PFSK-1 (cell line): ENCODE results near the gene FNTB.

Experiments used
- FOXP2 ChIP-seq: optimal IDR thresholded peaks from 2 replicates; pipeline ENCODE3; 2011; ENCODE audit warnings: borderline replicate concordance, control low read depth, inconsistent platforms; ENCODE audit not compliant: insufficient read depth; ENCODE audit errors: extremely low read length, extremely low read depth
- POLR2AphosphoS5 ChIP-seq: IDR thresholded peaks from 2 replicates; pipeline ENCODE4 v1.6.1; 2012; ENCODE audit warnings: low read depth, mild to moderate bottlenecking, control low read depth, low read length, moderate library complexity
- REST ChIP-seq, 2 experiments: IDR thresholded peaks; 2 replicates each; pipeline versions ENCODE4 v1.6.1 to v1.8.0; 2011 to 2012; ENCODE audit warnings: low read depth in 2 of 2, low read length in 2 of 2, control low read depth in 1 of 2, inconsistent platforms in 1 of 2, mild to moderate bottlenecking in 1 of 2, moderate library complexity in 1 of 2; ENCODE audit not compliant: insufficient read depth in 1 of 2
- SIN3A ChIP-seq: IDR thresholded peaks from 2 replicates; pipeline ENCODE4 v1.6.1; 2012; ENCODE audit warnings: mild to moderate bottlenecking, low read length, moderate library complexity, borderline replicate concordance; ENCODE audit not compliant: insufficient read depth
- TAF1 ChIP-seq: IDR thresholded peaks from 2 replicates; pipeline ENCODE4 v1.6.1; 2012; ENCODE audit warnings: low read length, control low read depth, borderline replicate concordance; ENCODE audit not compliant: insufficient read depth

The FNTB gene

GRCh38 chr14:64958743-64959142, 28.0 kb upstream of the FNTB start:
- TF ChIP-seq TAF1, result no peak
- no peak for TF ChIP-seq REST (IDR thresholded peaks at IDR 0.05; ENCODE audit: insufficient read depth in 1 of 2, low read depth in 2 of 2, low read length in 2 of 2)
- no peak for TF ChIP-seq FOXP2

- TF ChIP-seq POLR2AphosphoS5, result no peak
- TF ChIP-seq REST (IDR thresholded peaks at IDR 0.05; ENCODE audit: insufficient read depth in 1 of 2, low read depth in 2 of 2, low read length in 2 of 2), result no peak
- TF ChIP-seq FOXP2, result no peak
- TF ChIP-seq TAF1, result no peak
Measured at GRCh38 chr14:64960762-64961276, 25.9 kb upstream of the FNTB start.

- no peak for TF ChIP-seq TAF1
- no peak for TF ChIP-seq SIN3A
- no peak for TF ChIP-seq REST (IDR thresholded peaks at IDR 0.05; ENCODE audit: insufficient read depth in 1 of 2, low read depth in 2 of 2, low read length in 2 of 2)
- TF ChIP-seq FOXP2, result no peak
- no peak for TF ChIP-seq POLR2AphosphoS5
Measured at GRCh38 chr14:64963611-64964010, 23.1 kb upstream of the FNTB start.

GRCh38 chr14:64965356-64966000, 21.2 kb upstream of the FNTB start:
- TF ChIP-seq REST (IDR thresholded peaks at IDR 0.05; ENCODE audit: insufficient read depth in 1 of 2, low read depth in 2 of 2, low read length in 2 of 2), result no peak
- no peak for TF ChIP-seq SIN3A
- no peak for TF ChIP-seq POLR2AphosphoS5
- no peak for TF ChIP-seq FOXP2
- no peak for TF ChIP-seq TAF1

- no peak for TF ChIP-seq TAF1
Measured at GRCh38 chr14:64966976-64967375, 19.7 kb upstream of the FNTB start.
